Smooth muscle cell (in vitro differentiated cells): ENCODE results near the gene SH2D7. TPM values are rescaled to one million over a fixed set of nuclear protein-coding genes. Genes with fewer than 3 reads are reported as not detected.

Experiments used
- DNase-seq: peaks from one replicate; lab custom pipeline; 2025; ENCODE audit not compliant: unreplicated experiment; lab: John Stamatoyannopoulos, UW
- H2AFZ ChIP-seq: fragments of 200-600 bp; sonication (generic); 2 replicates; pipeline ENCODE4 v1.6.0; 2016; ENCODE audit warnings: antibody characterized with exemption, low read depth, mild to moderate bottlenecking
- H3F3A ChIP-seq: fragments of 200-600 bp; sonication (generic); 2 replicates; pipeline ENCODE4 v1.6.0; 2017; ENCODE audit warnings: antibody characterized with exemption, low read depth
- H3K27ac ChIP-seq: fragments of 200-600 bp; sonication (generic); 2 replicates; pipeline ENCODE4 v1.5.1; 2016; ENCODE audit warnings: low read depth, mild to moderate bottlenecking
- H3K27me3 ChIP-seq: fragments of 200-600 bp; sonication (generic); 2 replicates; pipeline ENCODE4 v1.6.1; 2016; ENCODE audit warnings: low read depth, mild to moderate bottlenecking
- H3K36me3 ChIP-seq: fragments of 200-600 bp; sonication (generic); 2 replicates; pipeline ENCODE4 v1.5.1; 2016; ENCODE audit warnings: low read depth
- H3K4me1 ChIP-seq: fragments of 200-600 bp; sonication (generic); 2 replicates; pipeline ENCODE4 v1.5.1; 2016; ENCODE audit warnings: low read depth
- H3K4me2 ChIP-seq: fragments of 200-600 bp; sonication (generic); 2 replicates; pipeline ENCODE4 v1.6.0; 2016; ENCODE audit warnings: mild to moderate bottlenecking
- H3K4me3 ChIP-seq: fragments of 200-600 bp; sonication (generic); 2 replicates; pipeline ENCODE4 v1.5.1; 2016; ENCODE audit warnings: mild to moderate bottlenecking
- H3K79me2 ChIP-seq: fragments of 200-600 bp; sonication (generic); 2 replicates; pipeline ENCODE4 v1.6.0; 2016; ENCODE audit warnings: low read depth, mild to moderate bottlenecking
- H3K9ac ChIP-seq: fragments of 200-600 bp; sonication (generic); 2 replicates; pipeline ENCODE4 v1.6.0; 2016; ENCODE audit warnings: low read depth
- H3K9me3 ChIP-seq: fragments of 200-600 bp; sonication (generic); replicated peaks from 2 replicates; pipeline ENCODE4 v1.5.1; 2016; ENCODE audit warnings: low read depth
- H4K20me1 ChIP-seq: fragments of 200-600 bp; sonication (generic); 2 replicates; pipeline ENCODE4 v1.6.0; 2016; ENCODE audit warnings: low read depth
- CTCF ChIP-seq: fragments of 200-600 bp; sonication (generic); IDR thresholded peaks from 2 replicates; pipeline ENCODE4 v1.5.1; 2017; ENCODE audit warnings: borderline replicate concordance, mild to moderate bottlenecking, antibody characterized with exemption; ENCODE audit not compliant: insufficient read depth, poor library complexity, severe bottlenecking
- whole genome bisulfite sequencing: methylation state at CpG from one replicate; pipeline ENCODE4 v1.1.7; 2016; ENCODE audit warnings: low lambda C conversion rate; 5-methylcytosine and 5-hydroxymethylcytosine counted together
- polyA plus RNA-seq: library from polyadenylated mRNA; unstranded; fragments of >200 nt; fragmentation: Nextera tagmentation; extraction: Ambion mirVana; gene quantifications from 2 replicates; pipeline ENCODE4 v1.2.1, GENCODE V29; 2016
- total RNA-seq: library from RNA; depleted of rRNA; stranded (reverse); fragments of >200 nt; gene quantifications from 2 replicates; pipeline ENCODE4 v1.2.3, GENCODE V29; 2014

The SH2D7 gene
- total and polyA plus RNA-seq, 2 experiments from 2014 or later: 0.07 TPM; not detected in 1

GRCh38 chr15:78100886-78101285 lies 8.5 kb downstream of the SH2D7 start:
- WGBS: 95% methylated on average over 2 of the region's 2 CpGs
- Histone ChIP-seq H3F3A (no peaks in the 10 kb centered on the region), H3K27me3 (no peaks in the 10 kb centered on the region), H3K4me2 (no peak overlapping the region), H3K27ac (no peak overlapping the region), H3K79me2 (no peaks in the 10 kb centered on the region), H3K4me3 (no peak overlapping the region), H3K4me1 (no peaks in the 10 kb centered on the region), H4K20me1 (no peaks in the 10 kb centered on the region), H3K36me3 (no peaks in the 10 kb centered on the region), H3K9me3 (no peaks in the 10 kb centered on the region), H2AFZ (no peak overlapping the region), H3K9ac (no peak overlapping the region)
- TF ChIP-seq CTCF: no peak
- no peak for DNase-seq

- Histone ChIP-seq H3K4me1 (no peaks in the 10 kb centered on the region), H3K4me3 (no peak overlapping the region), H4K20me1 (no peaks in the 10 kb centered on the region), H3K9me3 (no peaks in the 10 kb centered on the region), H3K27me3 (no peaks in the 10 kb centered on the region), H3K27ac (no peak overlapping the region), H3K36me3 (no peaks in the 10 kb centered on the region), H2AFZ (no peak overlapping the region), H3K79me2 (no peaks in the 10 kb centered on the region), H3F3A (no peaks in the 10 kb centered on the region), H3K4me2 (no peak overlapping the region), H3K9ac (no peak overlapping the region)
- 81% methylated on average over 5 of the region's 5 CpGs for WGBS
- TF ChIP-seq CTCF: no peak
- DNase-seq: no peak
Observed at GRCh38 chr15:78101423-78102105, 9.2 kb downstream of the SH2D7 start.

- Histone ChIP-seq H3K79me2 (no peaks in the 10 kb centered on the region), H3F3A (no peaks in the 10 kb centered on the region), H3K9me3 (no peaks in the 10 kb centered on the region), H3K27me3 (no peaks in the 10 kb centered on the region), H4K20me1 (no peaks in the 10 kb centered on the region), H3K9ac (no peak overlapping the region), H3K36me3 (no peaks in the 10 kb centered on the region), H3K4me1 (no peaks in the 10 kb centered on the region), H3K4me3 (no peak overlapping the region), H2AFZ (no peak overlapping the region), H3K4me2 (no peak overlapping the region), H3K27ac (no peak overlapping the region)
- no peak for TF ChIP-seq CTCF
- 71% methylated on average over 1 of the region's 1 CpG for WGBS
- DNase-seq: no peak
Observed at GRCh38 chr15:78102211-78102610, 9.8 kb downstream of the SH2D7 start.

GRCh38 chr15:78102741-78103140 lies 10.4 kb downstream of the SH2D7 start:
- 87% methylated on average over 6 of the region's 6 CpGs for WGBS
- Histone ChIP-seq H3K36me3 (no peaks in the 10 kb centered on the region), H3K79me2 (no peaks in the 10 kb centered on the region), H3F3A (no peaks in the 10 kb centered on the region), H3K27me3 (no peaks in the 10 kb centered on the region), H3K9ac (no peak overlapping the region), H3K9me3 (no peaks in the 10 kb centered on the region), H3K27ac (no peak overlapping the region), H3K4me1 (no peaks in the 10 kb centered on the region), H3K4me3 (no peak overlapping the region), H3K4me2 (no peak overlapping the region), H2AFZ (no peak overlapping the region), H4K20me1 (no peaks in the 10 kb centered on the region)
- TF ChIP-seq CTCF: no peak
- DNase-seq: no peak
